Measurements from ENCODE around the gene SHC3. TPM values are rescaled to one million over a fixed set of nuclear protein-coding genes. Genes with fewer than 3 reads are reported as not detected.
A peak's percentile ranks its signal among the peaks of the same experiment; 100 is the strongest.

Gene SHC3
- polyA plus RNA-seq, 2 donors = 0.19 to 0.35 TPM

DNA sequence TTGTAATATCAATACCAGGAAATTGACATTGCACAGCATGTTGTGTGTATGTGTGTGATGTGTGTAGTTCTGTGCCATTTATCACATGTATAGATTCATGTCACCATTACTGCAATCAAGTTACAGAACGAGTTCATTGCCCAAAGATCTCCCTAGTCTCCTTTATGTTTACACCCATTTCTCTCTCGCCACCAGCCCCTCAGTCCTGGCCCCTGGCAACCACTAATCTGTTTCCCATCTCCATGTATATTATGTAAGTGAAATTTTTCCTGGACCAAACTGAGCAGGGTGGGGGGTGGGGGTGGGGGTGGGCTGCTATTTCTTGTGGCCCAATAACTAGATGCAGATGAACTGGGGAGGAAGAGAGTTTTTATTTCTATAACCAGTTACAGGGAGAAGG lies 198.8 kb downstream of the SHC3 start:
- 85 to 92% methylated on average over 2 of the region's 2 CpGs for WGBS, 2 donors
- H3K27ac ChIP-seq (ENCODE audit: low read depth in 2 of 2, low read length in 1 of 2) = no peak overlapping the region

DNA sequence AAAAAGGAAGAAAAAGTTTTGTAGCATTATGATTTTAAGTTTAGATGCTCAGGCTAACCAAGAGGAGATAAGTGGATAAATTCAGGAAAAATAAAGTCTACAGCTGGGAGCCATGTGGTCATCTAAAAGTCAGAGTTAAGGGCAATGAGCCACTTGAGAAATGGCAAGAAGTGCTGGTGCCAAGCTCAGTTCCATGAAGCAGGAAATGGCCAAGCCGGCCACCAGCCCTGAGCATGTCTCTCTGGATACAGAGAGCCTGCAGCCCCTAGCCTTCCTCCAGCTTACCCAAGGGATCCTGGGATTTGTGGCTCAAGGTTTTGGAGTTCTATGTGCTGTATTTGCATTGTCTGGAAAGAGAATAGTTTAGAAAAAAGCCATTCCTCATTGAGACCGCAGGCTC lies 199.6 kb downstream of the SHC3 start:
- Histone ChIP-seq H3K27ac (ENCODE audit: low read depth in 2 of 2, low read length in 1 of 2) (no peak overlapping the region), H3K4me3 (ENCODE audit: low read depth in 1 of 2, low read length in 2 of 2) (no peak overlapping the region), H3K36me3 (ENCODE audit: control insufficient read depth in 2 of 2, insufficient read depth in 2 of 2, low read length in 1 of 2) (no peaks in the 10 kb centered on the region), H3K9me3 (ENCODE audit: control insufficient read depth in 2 of 2, insufficient read depth in 1 of 2, low read depth in 1 of 2, low read length in 1 of 2) (no peaks in the 10 kb centered on the region), H3K4me1 (ENCODE audit: control insufficient read depth in 2 of 2, insufficient read depth in 2 of 2, low read length in 1 of 2) (peaks cover 0 to 3% of the 10 kb centered on the region in 2 donors), H3K27me3 (ENCODE audit: control insufficient read depth in 1 of 2, insufficient read depth in 2 of 2, low read length in 2 of 2) (no peaks in the 10 kb centered on the region)
- WGBS, 2 donors = 84% methylated on average over 2 of the region's 2 CpGs

More for the DNA sequence above, 198.8 kb downstream of the SHC3 start:
- no peaks in the 10 kb centered on the region for H3K27me3 ChIP-seq (ENCODE audit: control insufficient read depth in 1 of 2, insufficient read depth in 2 of 2, low read length in 2 of 2)
- H3K4me3 ChIP-seq (ENCODE audit: low read depth in 1 of 2, low read length in 2 of 2) = no peak overlapping the region
- H3K9me3 ChIP-seq (ENCODE audit: control insufficient read depth in 2 of 2, insufficient read depth in 1 of 2, low read depth in 1 of 2, low read length in 1 of 2) = no peaks in the 10 kb centered on the region
- H3K4me1 ChIP-seq (ENCODE audit: control insufficient read depth in 2 of 2, insufficient read depth in 2 of 2, low read length in 1 of 2) = peaks cover 0 to 3% of the 10 kb centered on the region in 2 donors
- H3K36me3 ChIP-seq (ENCODE audit: control insufficient read depth in 2 of 2, insufficient read depth in 2 of 2, low read length in 1 of 2) = no peaks in the 10 kb centered on the region

DNA sequence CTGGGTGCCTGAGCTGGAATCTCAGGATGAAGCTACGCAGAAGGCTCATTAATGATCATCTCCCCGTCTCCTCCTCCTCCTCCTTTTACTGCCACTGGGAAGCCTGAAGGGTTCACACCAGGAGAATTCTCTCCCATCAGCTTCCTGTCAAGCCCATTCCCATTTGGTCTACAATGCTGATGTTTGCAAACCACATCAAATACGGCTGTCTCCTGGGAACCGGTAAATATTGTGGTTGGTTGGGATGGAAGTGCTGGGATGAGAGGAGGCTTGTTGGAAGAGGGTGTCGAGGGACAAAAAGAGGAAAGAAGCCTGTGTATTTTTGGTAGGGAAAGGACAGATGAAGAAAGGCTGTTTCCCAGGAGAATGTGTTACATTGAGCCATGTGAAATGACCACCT lies 200.6 kb downstream of the SHC3 start:
- no peaks in the 10 kb centered on the region for H3K27me3 ChIP-seq (ENCODE audit: control insufficient read depth in 1 of 2, insufficient read depth in 2 of 2, low read length in 2 of 2)
- peak overlapping the region in 1 of 2 donors; percentile 9 for H3K27ac ChIP-seq (ENCODE audit: low read depth in 2 of 2, low read length in 1 of 2)
- H3K36me3 ChIP-seq (ENCODE audit: control insufficient read depth in 2 of 2, insufficient read depth in 2 of 2, low read length in 1 of 2) = no peaks in the 10 kb centered on the region
- peaks cover 0 to 9% of the 10 kb centered on the region in 2 donors for H3K9me3 ChIP-seq (ENCODE audit: control insufficient read depth in 2 of 2, insufficient read depth in 1 of 2, low read depth in 1 of 2, low read length in 1 of 2)
- 53 to 62% methylated on average over 5 of the region's 5 CpGs for WGBS, 2 donors
- peaks cover 0 to 2% of the 10 kb centered on the region in 2 donors for H3K4me1 ChIP-seq (ENCODE audit: control insufficient read depth in 2 of 2, insufficient read depth in 2 of 2, low read length in 1 of 2)
- no peak overlapping the region for H3K4me3 ChIP-seq (ENCODE audit: low read depth in 1 of 2, low read length in 2 of 2)

DNA sequence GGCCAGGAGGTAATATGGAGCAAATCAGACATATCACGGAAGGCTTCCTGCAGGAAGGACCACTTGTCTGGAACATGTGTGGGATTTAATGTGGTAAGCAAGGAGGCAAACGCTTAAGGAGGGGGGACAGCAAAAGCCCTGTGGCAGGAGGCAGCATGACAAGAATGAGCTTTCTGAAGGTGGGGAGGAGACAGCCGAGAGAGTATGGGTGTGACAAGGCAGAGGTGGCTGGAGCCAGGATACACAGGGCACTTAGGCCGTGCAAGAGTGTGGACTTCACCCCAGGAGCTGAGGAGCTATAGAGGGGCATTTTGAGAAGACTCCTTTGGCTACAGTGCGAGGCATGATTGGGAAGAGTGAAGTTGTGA lies 201.7 kb downstream of the SHC3 start:
- H3K4me3 ChIP-seq (ENCODE audit: low read depth in 1 of 2, low read length in 2 of 2) = no peak overlapping the region
- WGBS, 2 donors = 89 to 90% methylated on average over 5 of the region's 5 CpGs
- H3K36me3 ChIP-seq (ENCODE audit: control insufficient read depth in 2 of 2, insufficient read depth in 2 of 2, low read length in 1 of 2) = no peaks in the 10 kb centered on the region
- H3K27ac ChIP-seq (ENCODE audit: low read depth in 2 of 2, low read length in 1 of 2) = no peak overlapping the region
- peaks cover 0 to 9% of the 10 kb centered on the region in 2 donors for H3K9me3 ChIP-seq (ENCODE audit: control insufficient read depth in 2 of 2, insufficient read depth in 1 of 2, low read depth in 1 of 2, low read length in 1 of 2)
- H3K4me1 ChIP-seq (ENCODE audit: control insufficient read depth in 2 of 2, insufficient read depth in 2 of 2, low read length in 1 of 2) = peaks cover 0 to 2% of the 10 kb centered on the region in 2 donors
- no peaks in the 10 kb centered on the region for H3K27me3 ChIP-seq (ENCODE audit: control insufficient read depth in 1 of 2, insufficient read depth in 2 of 2, low read length in 2 of 2)

DNA sequence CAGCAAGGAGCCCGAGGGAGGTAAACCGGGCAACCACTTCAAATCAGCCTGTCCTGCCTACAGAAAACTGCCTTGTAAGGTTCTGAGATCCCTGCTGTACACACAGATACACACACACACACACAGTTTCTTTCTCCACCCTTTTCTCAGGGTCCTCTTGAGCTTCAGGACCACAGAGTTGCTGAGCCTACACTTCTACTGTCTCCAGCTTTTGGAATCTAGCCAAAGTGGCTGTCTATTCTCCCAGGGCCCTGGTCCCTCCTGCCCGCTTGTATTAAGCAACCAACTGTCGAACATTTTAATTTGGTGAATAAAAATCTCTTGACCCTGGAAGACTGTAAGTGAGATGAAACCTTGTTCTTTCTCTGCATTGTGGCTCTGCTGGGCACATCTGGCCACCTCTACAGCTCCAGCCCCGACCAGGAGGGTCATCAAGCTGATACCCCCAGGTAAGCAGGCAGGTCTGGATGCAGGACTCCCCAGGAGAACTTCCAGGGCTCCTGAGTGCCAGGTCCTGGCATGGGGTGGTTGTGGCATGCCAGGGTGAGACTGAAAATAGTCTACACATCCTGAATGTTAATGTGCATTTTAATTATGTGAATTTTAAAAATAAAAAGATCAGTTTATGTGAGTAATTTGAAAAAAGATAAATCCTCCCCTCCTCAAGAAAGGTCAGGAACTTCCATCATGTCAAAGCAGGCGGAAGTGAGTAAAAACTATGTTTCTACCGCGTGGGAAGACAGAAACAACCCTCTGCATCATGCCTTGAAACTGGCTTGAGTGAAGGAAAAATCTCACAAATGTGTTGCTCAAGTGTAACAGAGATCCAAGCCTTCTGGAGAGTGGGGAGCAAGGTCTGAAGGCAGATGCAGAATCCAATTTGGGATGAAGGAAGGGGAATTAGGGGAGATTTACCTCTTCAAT lies 202.4 kb downstream of the SHC3 start:
- H3K36me3 ChIP-seq (ENCODE audit: control insufficient read depth in 2 of 2, insufficient read depth in 2 of 2, low read length in 1 of 2) = no peaks in the 10 kb centered on the region
- no peak overlapping the region for H3K4me3 ChIP-seq (ENCODE audit: low read depth in 1 of 2, low read length in 2 of 2)
- WGBS, 2 donors = 66 to 80% methylated on average over 8 of the region's 8 CpGs
- peaks cover 0 to 2% of the 10 kb centered on the region in 2 donors for H3K4me1 ChIP-seq (ENCODE audit: control insufficient read depth in 2 of 2, insufficient read depth in 2 of 2, low read length in 1 of 2)
- H3K27me3 ChIP-seq (ENCODE audit: control insufficient read depth in 1 of 2, insufficient read depth in 2 of 2, low read length in 2 of 2) = no peaks in the 10 kb centered on the region
- peaks cover 0 to 9% of the 10 kb centered on the region in 2 donors for H3K9me3 ChIP-seq (ENCODE audit: control insufficient read depth in 2 of 2, insufficient read depth in 1 of 2, low read depth in 1 of 2, low read length in 1 of 2)
- H3K27ac ChIP-seq (ENCODE audit: low read depth in 2 of 2, low read length in 1 of 2) = no peak overlapping the region

DNA sequence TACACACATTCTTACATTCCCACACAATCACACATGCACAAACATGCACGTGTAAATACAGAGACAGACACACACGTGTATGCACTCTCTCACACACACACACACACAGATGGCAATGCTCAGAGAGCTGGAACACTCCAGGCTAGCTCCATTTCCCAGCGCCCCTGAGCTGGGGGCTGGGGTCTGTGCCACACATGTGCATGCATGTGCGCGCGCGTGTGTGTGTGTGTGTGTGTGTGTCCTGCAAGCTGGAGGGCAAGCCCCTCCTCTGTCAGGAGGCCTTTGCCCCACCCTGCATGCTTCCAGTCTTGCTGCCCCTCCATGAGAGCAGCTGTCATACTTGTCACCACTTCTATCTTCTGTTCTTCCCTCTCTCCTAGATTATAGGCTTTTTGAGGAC lies 204.0 kb downstream of the SHC3 start:
- Histone ChIP-seq H3K27me3 (ENCODE audit: control insufficient read depth in 1 of 2, insufficient read depth in 2 of 2, low read length in 2 of 2) (no peaks in the 10 kb centered on the region), H3K27ac (ENCODE audit: low read depth in 2 of 2, low read length in 1 of 2) (no peak overlapping the region), H3K36me3 (ENCODE audit: control insufficient read depth in 2 of 2, insufficient read depth in 2 of 2, low read length in 1 of 2) (no peaks in the 10 kb centered on the region), H3K9me3 (ENCODE audit: control insufficient read depth in 2 of 2, insufficient read depth in 1 of 2, low read depth in 1 of 2, low read length in 1 of 2) (peaks cover 0 to 9% of the 10 kb centered on the region in 2 donors), H3K4me1 (ENCODE audit: control insufficient read depth in 2 of 2, insufficient read depth in 2 of 2, low read length in 1 of 2) (peaks cover 0 to 2% of the 10 kb centered on the region in 2 donors), H3K4me3 (ENCODE audit: low read depth in 1 of 2, low read length in 2 of 2) (no peak overlapping the region)
- WGBS, 2 donors = 77 to 80% methylated on average over 7 of the region's 7 CpGs

DNA sequence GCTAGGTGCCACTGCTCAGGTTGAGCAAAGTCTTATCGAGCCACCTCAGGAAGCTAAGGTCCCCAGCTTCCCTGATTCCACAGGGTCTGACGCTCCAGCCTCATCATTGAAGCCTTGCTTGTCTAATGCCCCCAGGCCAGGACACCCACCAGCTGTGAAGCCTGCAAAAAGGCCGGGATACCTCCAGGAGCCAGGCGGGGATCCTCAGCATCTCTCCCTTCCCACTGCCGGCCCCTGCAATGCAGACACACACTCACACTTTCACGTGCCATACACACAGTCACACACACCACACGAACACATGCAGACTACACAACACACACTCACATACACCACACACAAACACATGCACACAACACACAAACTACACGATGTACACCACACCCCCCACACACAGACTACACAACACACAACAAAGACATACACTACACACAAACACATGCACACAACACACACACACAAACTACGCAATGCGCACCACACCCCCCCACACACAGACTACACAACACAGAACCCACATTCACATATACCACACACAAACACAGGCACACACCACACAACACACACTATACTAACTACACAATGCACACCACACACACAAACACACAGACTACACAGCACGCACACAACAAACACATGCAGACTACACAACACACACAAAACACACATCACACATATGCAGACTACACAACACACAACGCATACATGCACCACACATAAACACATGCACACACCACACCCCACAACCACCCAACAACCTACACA lies 205.2 kb downstream of the SHC3 start:
- Histone ChIP-seq H3K36me3 (ENCODE audit: control insufficient read depth in 2 of 2, insufficient read depth in 2 of 2, low read length in 1 of 2) (no peaks in the 10 kb centered on the region), H3K27me3 (ENCODE audit: control insufficient read depth in 1 of 2, insufficient read depth in 2 of 2, low read length in 2 of 2) (no peaks in the 10 kb centered on the region), H3K4me3 (ENCODE audit: low read depth in 1 of 2, low read length in 2 of 2) (no peak overlapping the region), H3K9me3 (ENCODE audit: control insufficient read depth in 2 of 2, insufficient read depth in 1 of 2, low read depth in 1 of 2, low read length in 1 of 2) (peaks cover 0 to 9% of the 10 kb centered on the region in 2 donors), H3K4me1 (ENCODE audit: control insufficient read depth in 2 of 2, insufficient read depth in 2 of 2, low read length in 1 of 2) (peaks cover 0 to 2% of the 10 kb centered on the region in 2 donors), H3K27ac (ENCODE audit: low read depth in 2 of 2, low read length in 1 of 2) (no peak overlapping the region)
- WGBS, 2 donors = 94 to 95% methylated on average over 12 of the region's 12 CpGs

DNA sequence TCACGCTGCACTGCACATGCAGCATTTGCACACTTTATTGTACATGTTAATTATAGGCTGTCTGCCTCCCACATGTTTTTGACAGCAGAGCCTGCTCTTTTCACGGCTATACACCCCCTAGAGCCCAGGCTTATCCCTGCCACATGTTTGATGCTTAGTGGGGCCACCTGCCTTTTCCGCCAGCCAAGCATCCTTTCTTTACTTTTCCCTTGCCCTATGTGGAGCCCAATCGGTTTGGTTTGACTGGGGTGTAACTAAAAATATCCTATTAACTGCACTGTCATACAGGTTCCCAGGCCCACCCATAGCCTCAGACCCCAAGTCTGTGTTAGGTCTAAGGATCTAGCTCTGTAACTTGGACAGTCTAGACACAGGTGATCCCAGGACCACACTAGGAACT lies 206.2 kb downstream of the SHC3 start:
- Histone ChIP-seq H3K36me3 (ENCODE audit: control insufficient read depth in 2 of 2, insufficient read depth in 2 of 2, low read length in 1 of 2) (no peaks in the 10 kb centered on the region), H3K27ac (ENCODE audit: low read depth in 2 of 2, low read length in 1 of 2) (no peak overlapping the region), H3K4me1 (ENCODE audit: control insufficient read depth in 2 of 2, insufficient read depth in 2 of 2, low read length in 1 of 2) (peaks cover 0 to 2% of the 10 kb centered on the region in 2 donors), H3K27me3 (ENCODE audit: control insufficient read depth in 1 of 2, insufficient read depth in 2 of 2, low read length in 2 of 2) (no peaks in the 10 kb centered on the region), H3K4me3 (ENCODE audit: low read depth in 1 of 2, low read length in 2 of 2) (no peak overlapping the region), H3K9me3 (ENCODE audit: control insufficient read depth in 2 of 2, insufficient read depth in 1 of 2, low read depth in 1 of 2, low read length in 1 of 2) (peaks cover 0 to 9% of the 10 kb centered on the region in 2 donors)
- 89 to 93% methylated on average over 4 of the region's 4 CpGs for WGBS, 2 donors

DNA sequence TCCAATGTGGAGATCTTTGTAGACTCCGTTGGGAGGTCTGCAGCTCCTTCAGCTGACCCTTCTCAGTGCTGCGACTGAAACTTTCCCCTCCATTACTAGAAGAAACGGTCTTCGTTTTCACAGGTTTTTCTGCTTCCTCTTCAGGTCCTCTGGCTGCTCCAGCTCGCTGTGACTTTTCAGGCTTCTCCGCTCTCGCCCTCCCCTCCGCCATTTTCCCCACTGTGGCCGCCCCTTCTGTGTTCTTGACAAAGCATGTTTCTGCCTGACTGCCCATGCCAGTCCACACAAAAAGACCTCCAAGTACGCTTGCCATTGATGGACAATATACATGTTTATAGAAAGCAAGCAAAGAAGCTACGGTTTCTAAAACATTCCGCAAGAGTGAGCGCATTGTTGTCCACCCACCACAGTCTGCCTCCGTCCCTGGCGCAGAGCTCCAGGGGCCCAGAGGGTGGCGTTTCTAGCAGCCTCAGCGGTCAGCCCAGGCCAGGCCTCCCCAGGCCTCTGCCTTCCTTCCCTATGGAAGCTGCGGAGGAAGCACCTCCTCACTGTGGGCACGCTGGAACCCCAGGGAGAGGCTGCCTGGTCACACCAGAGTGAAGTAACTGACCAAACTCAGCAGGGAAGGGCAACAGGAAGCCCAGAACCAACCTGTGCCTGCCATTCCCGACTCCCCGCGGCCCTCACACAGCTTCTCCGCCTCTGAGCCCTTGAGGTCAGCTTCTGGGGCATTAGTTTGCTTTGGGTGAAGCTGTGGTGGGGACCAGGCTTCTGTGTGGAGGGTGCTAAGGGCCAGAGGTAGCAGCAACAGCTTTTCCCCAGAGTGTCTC lies 207.3 kb downstream of the SHC3 start:
- Histone ChIP-seq H3K36me3 (ENCODE audit: control insufficient read depth in 2 of 2, insufficient read depth in 2 of 2, low read length in 1 of 2) (no peaks in the 10 kb centered on the region), H3K27me3 (ENCODE audit: control insufficient read depth in 1 of 2, insufficient read depth in 2 of 2, low read length in 2 of 2) (no peaks in the 10 kb centered on the region), H3K4me3 (ENCODE audit: low read depth in 1 of 2, low read length in 2 of 2) (no peak overlapping the region), H3K4me1 (ENCODE audit: control insufficient read depth in 2 of 2, insufficient read depth in 2 of 2, low read length in 1 of 2) (peaks cover 0 to 2% of the 10 kb centered on the region in 2 donors), H3K9me3 (ENCODE audit: control insufficient read depth in 2 of 2, insufficient read depth in 1 of 2, low read depth in 1 of 2, low read length in 1 of 2) (peaks cover 0 to 9% of the 10 kb centered on the region in 2 donors), H3K27ac (ENCODE audit: low read depth in 2 of 2, low read length in 1 of 2) (no peak overlapping the region)
- WGBS, 2 donors = 91 to 92% methylated on average over 23 of the region's 23 CpGs

Measured in esophagus (tissue), 2 donors.